ENCODE data around the gene EPYC.

Gene EPYC

DNA sequence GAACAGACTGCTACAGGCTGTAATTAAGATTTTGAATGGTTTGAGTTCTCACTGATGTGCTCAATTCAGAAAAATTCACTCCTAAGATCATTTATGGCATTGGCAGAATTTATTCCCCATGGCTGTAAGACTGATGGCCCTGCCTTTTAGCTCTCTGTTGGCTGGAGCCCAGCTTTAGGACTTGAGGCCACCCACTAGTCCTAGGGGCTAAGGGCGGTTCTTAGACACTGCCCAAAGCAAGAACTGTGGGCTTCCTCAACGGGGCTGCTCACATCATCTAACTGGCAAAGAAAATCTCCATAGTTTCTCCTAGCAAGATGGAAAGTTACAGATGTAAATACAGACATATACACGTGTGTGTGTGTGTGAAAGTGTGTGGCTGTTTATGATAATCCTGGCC, 46.4 kb downstream of the EPYC start:
- no peak overlapping the region for H2BK15ac ChIP-seq (ENCODE audit: low read depth, poor library complexity, severe bottlenecking)
- no peak overlapping the region for H2BK120ac ChIP-seq (ENCODE audit: low read depth, low read length)
- no peak overlapping the region for H3K27ac ChIP-seq (ENCODE audit: low read length, poor library complexity, severe bottlenecking)
- H2AK5ac ChIP-seq (ENCODE audit: low read length, severe bottlenecking), result no peak overlapping the region
- no peak overlapping the region for H3K14ac ChIP-seq (ENCODE audit: low read length in 2 of 2)
- no peaks in the 10 kb centered on the region for H3K27me3 ChIP-seq (ENCODE audit: control insufficient read depth in 1 of 2, insufficient read depth in 1 of 2, low read length in 2 of 2)
- no peaks in the 10 kb centered on the region for H3K4me1 ChIP-seq (ENCODE audit: control insufficient read depth, insufficient read depth, low read depth, low read length)
- H3K4ac ChIP-seq (ENCODE audit: low read depth in 1 of 2, low read length in 2 of 2), result no peak overlapping the region
- no peak overlapping the region for H2AFZ ChIP-seq (ENCODE audit: low read depth, low read length)
- no peak overlapping the region for H4K8ac ChIP-seq (ENCODE audit: low read length)
- H3K79me1 ChIP-seq (replicated peaks; ENCODE audit: low read length, poor library complexity, severe bottlenecking), result no peaks in the 10 kb centered on the region
- H3K9me3 ChIP-seq (ENCODE audit: control insufficient read depth, low read length), result no peaks in the 10 kb centered on the region
- H4K91ac ChIP-seq (ENCODE audit: low read length), result no peak overlapping the region
- no peak overlapping the region for H3K4me3 ChIP-seq (ENCODE audit: insufficient read depth in 1 of 2, low read depth in 1 of 2, low read length in 2 of 2)
- DNase-seq, result no peak
- no peak overlapping the region for H2BK5ac ChIP-seq (ENCODE audit: low read depth, low read length, poor library complexity, severe bottlenecking)
- no peak overlapping the region for H2BK12ac ChIP-seq (ENCODE audit: low read length in 2 of 2)
- no peak overlapping the region for H3K18ac ChIP-seq (ENCODE audit: low read depth in 1 of 2, low read length in 2 of 2)
- no peak overlapping the region for H3K4me2 ChIP-seq (ENCODE audit: low read length, poor library complexity, severe bottlenecking)
- no peak overlapping the region for H3K9ac ChIP-seq (ENCODE audit: low read length)
- H3K23ac ChIP-seq (ENCODE audit: low read length in 2 of 2), result no peak overlapping the region
- WGBS, result 100% methylated on average over 1 of the region's 3 CpGs
- H3K36me3 ChIP-seq (ENCODE audit: control insufficient read depth in 1 of 2, insufficient read depth in 2 of 2, low read depth in 1 of 2, low read length in 2 of 2), result no peaks in the 10 kb centered on the region

DNA sequence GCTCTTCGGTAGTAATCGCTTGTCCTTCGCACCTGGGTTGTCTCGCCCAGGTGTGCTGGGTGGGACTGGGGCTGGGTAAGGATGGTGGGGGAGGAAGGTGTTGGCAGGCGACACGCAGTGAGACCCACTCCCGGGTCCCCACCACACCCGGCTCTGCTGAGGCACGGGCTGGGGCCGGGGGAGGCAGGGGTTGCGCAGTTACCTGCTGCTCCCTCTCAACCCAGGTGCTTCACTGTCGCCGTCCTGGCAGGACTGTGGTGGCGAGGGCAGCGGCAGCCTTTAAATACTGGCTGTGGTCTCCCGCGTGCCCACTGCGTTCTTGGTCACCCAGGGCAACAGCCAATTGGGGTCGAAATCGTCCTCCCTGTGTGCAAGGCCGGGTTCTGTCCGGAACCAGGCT, 49.9 kb downstream of the EPYC start, which contains the start of gene CCER1:
CCER1 (minus strand) TSS at position 256 of the 400 bp plus-strand sequence. CDS start 434 bp downstream, outside the sequence.
- Histone ChIP-seq H3K36me3 (ENCODE audit: control insufficient read depth in 1 of 2, insufficient read depth in 2 of 2, low read depth in 1 of 2, low read length in 2 of 2) (no peaks in the 10 kb centered on the region), H2AK5ac (ENCODE audit: low read length, severe bottlenecking) (no peak within 1 kb of the TSS), H3K4me2 (ENCODE audit: low read length, poor library complexity, severe bottlenecking) (no peak within 1 kb of the TSS), H3K27me3 (ENCODE audit: control insufficient read depth in 1 of 2, insufficient read depth in 1 of 2, low read length in 2 of 2) (no peaks in the 10 kb centered on the region), H3K23ac (ENCODE audit: low read length in 2 of 2) (no peak within 1 kb of the TSS), H3K79me1 (replicated peaks; ENCODE audit: low read length, poor library complexity, severe bottlenecking) (no peaks in the 10 kb centered on the region), H3K18ac (ENCODE audit: low read depth in 1 of 2, low read length in 2 of 2) (no peak within 1 kb of the TSS), H2BK15ac (ENCODE audit: low read depth, poor library complexity, severe bottlenecking) (no peak within 1 kb of the TSS), H4K91ac (ENCODE audit: low read length) (no peak within 1 kb of the TSS), H3K4ac (ENCODE audit: low read depth in 1 of 2, low read length in 2 of 2) (no peak within 1 kb of the TSS), H2AFZ (ENCODE audit: low read depth, low read length) (no peak within 1 kb of the TSS), H2BK120ac (ENCODE audit: low read depth, low read length) (no peak within 1 kb of the TSS), H3K27ac (ENCODE audit: low read length, poor library complexity, severe bottlenecking) (no peak within 1 kb of the TSS), H4K8ac (ENCODE audit: low read length) (no peak within 1 kb of the TSS), H3K4me1 (ENCODE audit: control insufficient read depth, insufficient read depth, low read depth, low read length) (no peaks in the 10 kb centered on the region), H3K9ac (ENCODE audit: low read length) (no peak within 1 kb of the TSS), H3K14ac (ENCODE audit: low read length in 2 of 2) (no peak within 1 kb of the TSS), H3K4me3 (ENCODE audit: insufficient read depth in 1 of 2, low read depth in 1 of 2, low read length in 2 of 2) (no peak within 1 kb of the TSS), H2BK12ac (ENCODE audit: low read length in 2 of 2) (no peak within 1 kb of the TSS), H3K9me3 (ENCODE audit: control insufficient read depth, low read length) (no peaks in the 10 kb centered on the region), H2BK5ac (ENCODE audit: low read depth, low read length, poor library complexity, severe bottlenecking) (no peak within 1 kb of the TSS)
- 97% methylated on average over 19 of the region's 22 CpGs for WGBS
- no peak for DNase-seq

DNA sequence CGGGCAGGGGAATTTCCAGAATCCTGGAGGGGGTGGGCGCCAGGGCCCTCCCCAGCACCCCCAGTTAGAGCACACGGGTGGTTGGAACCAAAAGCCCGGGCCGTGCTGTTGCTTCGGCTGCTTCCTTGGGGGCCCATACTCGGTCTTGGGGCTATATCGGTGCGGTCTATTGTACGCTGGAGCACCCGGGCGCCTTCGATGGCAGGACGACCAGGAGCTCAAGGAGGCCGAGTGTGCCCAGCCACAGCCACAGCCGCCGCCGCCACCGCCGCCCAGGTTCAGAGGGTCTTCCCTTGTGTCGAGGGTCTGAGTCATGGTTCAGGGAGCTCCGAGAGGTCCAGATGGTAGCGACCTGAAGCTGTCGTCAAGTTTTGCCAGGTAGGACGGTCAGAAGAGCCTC, 50.3 kb downstream of the EPYC start:
- WGBS, result 98% methylated on average over 25 of the region's 25 CpGs
- no peak for DNase-seq
- Histone ChIP-seq H3K4me3 (ENCODE audit: insufficient read depth in 1 of 2, low read depth in 1 of 2, low read length in 2 of 2) (no peak overlapping the region), H3K4me2 (ENCODE audit: low read length, poor library complexity, severe bottlenecking) (no peak overlapping the region), H3K27me3 (ENCODE audit: control insufficient read depth in 1 of 2, insufficient read depth in 1 of 2, low read length in 2 of 2) (no peaks in the 10 kb centered on the region), H3K14ac (ENCODE audit: low read length in 2 of 2) (no peak overlapping the region), H4K91ac (ENCODE audit: low read length) (no peak overlapping the region), H4K8ac (ENCODE audit: low read length) (no peak overlapping the region), H2BK120ac (ENCODE audit: low read depth, low read length) (no peak overlapping the region), H3K4me1 (ENCODE audit: control insufficient read depth, insufficient read depth, low read depth, low read length) (no peaks in the 10 kb centered on the region), H3K18ac (ENCODE audit: low read depth in 1 of 2, low read length in 2 of 2) (no peak overlapping the region), H3K23ac (ENCODE audit: low read length in 2 of 2) (no peak overlapping the region), H2AK5ac (ENCODE audit: low read length, severe bottlenecking) (no peak overlapping the region), H2BK12ac (ENCODE audit: low read length in 2 of 2) (no peak overlapping the region), H2AFZ (ENCODE audit: low read depth, low read length) (no peak overlapping the region), H2BK15ac (ENCODE audit: low read depth, poor library complexity, severe bottlenecking) (no peak overlapping the region), H3K9ac (ENCODE audit: low read length) (no peak overlapping the region), H3K36me3 (ENCODE audit: control insufficient read depth in 1 of 2, insufficient read depth in 2 of 2, low read depth in 1 of 2, low read length in 2 of 2) (no peaks in the 10 kb centered on the region), H2BK5ac (ENCODE audit: low read depth, low read length, poor library complexity, severe bottlenecking) (no peak overlapping the region), H3K9me3 (ENCODE audit: control insufficient read depth, low read length) (no peaks in the 10 kb centered on the region), H3K4ac (ENCODE audit: low read depth in 1 of 2, low read length in 2 of 2) (no peak overlapping the region), H3K27ac (ENCODE audit: low read length, poor library complexity, severe bottlenecking) (no peak overlapping the region), H3K79me1 (replicated peaks; ENCODE audit: low read length, poor library complexity, severe bottlenecking) (no peaks in the 10 kb centered on the region)

DNA sequence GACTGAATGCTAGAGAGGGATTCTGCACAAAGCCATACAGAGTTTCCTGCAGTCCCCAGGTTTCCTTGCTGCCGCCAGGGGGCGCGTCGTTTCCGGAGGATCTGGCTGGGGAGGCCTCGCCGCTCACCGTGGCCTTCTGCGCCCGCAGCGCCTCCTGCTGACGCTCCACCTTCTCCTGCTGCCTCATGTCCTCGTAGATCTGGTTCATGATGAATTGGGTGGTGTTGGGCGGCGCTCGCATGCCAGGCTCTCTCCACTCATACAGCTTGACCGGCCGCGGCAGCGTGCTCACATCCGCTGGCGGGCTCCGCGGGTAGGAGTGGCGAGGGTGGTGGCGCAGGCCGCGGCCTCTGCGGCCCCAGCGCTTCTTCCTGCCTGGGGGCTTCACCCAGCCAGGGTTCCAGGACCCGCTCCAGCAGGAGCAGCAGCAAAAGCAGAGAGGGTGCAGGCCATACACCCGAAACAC, 50.8 kb downstream of the EPYC start:
- no peak overlapping the region for H3K4me2 ChIP-seq (ENCODE audit: low read length, poor library complexity, severe bottlenecking)
- no peak overlapping the region for H3K4ac ChIP-seq (ENCODE audit: low read depth in 1 of 2, low read length in 2 of 2)
- no peak overlapping the region for H4K8ac ChIP-seq (ENCODE audit: low read length)
- no peak overlapping the region for H4K91ac ChIP-seq (ENCODE audit: low read length)
- no peaks in the 10 kb centered on the region for H3K79me1 ChIP-seq (replicated peaks; ENCODE audit: low read length, poor library complexity, severe bottlenecking)
- H2AFZ ChIP-seq (ENCODE audit: low read depth, low read length), result no peak overlapping the region
- H3K4me1 ChIP-seq (ENCODE audit: control insufficient read depth, insufficient read depth, low read depth, low read length), result no peaks in the 10 kb centered on the region
- H3K4me3 ChIP-seq (ENCODE audit: insufficient read depth in 1 of 2, low read depth in 1 of 2, low read length in 2 of 2), result no peak overlapping the region
- no peak overlapping the region for H3K9ac ChIP-seq (ENCODE audit: low read length)
- H3K23ac ChIP-seq (ENCODE audit: low read length in 2 of 2), result no peak overlapping the region
- H3K27ac ChIP-seq (ENCODE audit: low read length, poor library complexity, severe bottlenecking), result no peak overlapping the region
- no peak overlapping the region for H2BK15ac ChIP-seq (ENCODE audit: low read depth, poor library complexity, severe bottlenecking)
- 74% methylated on average over 32 of the region's 32 CpGs for WGBS
- H3K36me3 ChIP-seq (ENCODE audit: control insufficient read depth in 1 of 2, insufficient read depth in 2 of 2, low read depth in 1 of 2, low read length in 2 of 2), result no peaks in the 10 kb centered on the region
- DNase-seq, result no peak
- H2BK120ac ChIP-seq (ENCODE audit: low read depth, low read length), result no peak overlapping the region
- H3K9me3 ChIP-seq (ENCODE audit: control insufficient read depth, low read length), result no peaks in the 10 kb centered on the region
- no peak overlapping the region for H2BK5ac ChIP-seq (ENCODE audit: low read depth, low read length, poor library complexity, severe bottlenecking)
- H2BK12ac ChIP-seq (ENCODE audit: low read length in 2 of 2), result no peak overlapping the region
- no peaks in the 10 kb centered on the region for H3K27me3 ChIP-seq (ENCODE audit: control insufficient read depth in 1 of 2, insufficient read depth in 1 of 2, low read length in 2 of 2)
- no peak overlapping the region for H3K18ac ChIP-seq (ENCODE audit: low read depth in 1 of 2, low read length in 2 of 2)
- H2AK5ac ChIP-seq (ENCODE audit: low read length, severe bottlenecking), result no peak overlapping the region
- no peak overlapping the region for H3K14ac ChIP-seq (ENCODE audit: low read length in 2 of 2)
